GM21360 (cell line): ENCODE data around the gene RFX1.
"Not testable (repeated sequence)": the region's sequence is repeated elsewhere in the genome, so short reads cannot be mapped to it uniquely, and the experiment has no call there.

Source experiments
- ATAC-seq: cut with Tn5 transposase; IDR thresholded peaks from one replicate; pipeline ENCODE4 v1.9.1; 2021; ENCODE audit warnings: mild to moderate bottlenecking, moderate library complexity; ENCODE audit not compliant: unreplicated experiment

Gene RFX1

DNA sequence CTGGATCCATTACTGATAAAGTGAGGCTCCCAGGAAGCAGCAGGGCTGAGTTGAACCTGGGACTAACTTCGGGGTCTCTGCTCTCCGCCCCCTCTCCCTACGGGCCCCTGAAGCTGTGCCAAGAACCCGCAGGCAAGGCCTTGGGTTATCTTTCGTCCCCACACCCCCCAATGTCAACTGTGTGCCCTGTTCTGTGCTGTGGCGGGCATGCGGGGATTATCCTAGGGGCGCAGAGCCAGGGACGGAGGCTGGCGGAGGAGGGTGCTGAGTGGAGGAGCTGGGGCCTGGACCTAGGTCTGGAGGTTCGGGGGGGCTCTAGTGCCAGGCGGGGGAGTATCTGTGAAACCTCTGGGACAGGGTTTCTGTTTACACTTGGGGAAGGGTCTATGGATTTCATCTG is 26.4 kb downstream of the RFX1 start:
- ATAC-seq, result no peak

DNA sequence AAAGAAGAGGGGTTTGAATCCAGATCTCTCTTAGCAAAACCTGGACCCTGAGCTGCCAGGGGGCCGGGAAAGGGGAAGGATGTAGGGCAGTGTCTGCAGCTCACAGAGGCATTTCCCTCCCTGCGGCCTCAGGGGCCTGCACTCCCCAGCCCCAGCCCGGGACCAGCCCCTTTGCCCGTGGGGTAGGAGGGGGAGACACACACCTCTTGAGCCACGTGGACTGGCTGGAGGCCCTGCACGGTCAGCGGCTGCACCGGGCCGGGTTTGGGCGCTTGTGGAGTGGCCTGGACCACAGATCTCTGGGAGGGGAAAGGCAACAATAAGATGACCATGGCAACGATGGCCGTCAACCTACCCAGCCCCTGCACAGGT is 26.9 kb downstream of the RFX1 start:
- no peak for ATAC-seq

DNA sequence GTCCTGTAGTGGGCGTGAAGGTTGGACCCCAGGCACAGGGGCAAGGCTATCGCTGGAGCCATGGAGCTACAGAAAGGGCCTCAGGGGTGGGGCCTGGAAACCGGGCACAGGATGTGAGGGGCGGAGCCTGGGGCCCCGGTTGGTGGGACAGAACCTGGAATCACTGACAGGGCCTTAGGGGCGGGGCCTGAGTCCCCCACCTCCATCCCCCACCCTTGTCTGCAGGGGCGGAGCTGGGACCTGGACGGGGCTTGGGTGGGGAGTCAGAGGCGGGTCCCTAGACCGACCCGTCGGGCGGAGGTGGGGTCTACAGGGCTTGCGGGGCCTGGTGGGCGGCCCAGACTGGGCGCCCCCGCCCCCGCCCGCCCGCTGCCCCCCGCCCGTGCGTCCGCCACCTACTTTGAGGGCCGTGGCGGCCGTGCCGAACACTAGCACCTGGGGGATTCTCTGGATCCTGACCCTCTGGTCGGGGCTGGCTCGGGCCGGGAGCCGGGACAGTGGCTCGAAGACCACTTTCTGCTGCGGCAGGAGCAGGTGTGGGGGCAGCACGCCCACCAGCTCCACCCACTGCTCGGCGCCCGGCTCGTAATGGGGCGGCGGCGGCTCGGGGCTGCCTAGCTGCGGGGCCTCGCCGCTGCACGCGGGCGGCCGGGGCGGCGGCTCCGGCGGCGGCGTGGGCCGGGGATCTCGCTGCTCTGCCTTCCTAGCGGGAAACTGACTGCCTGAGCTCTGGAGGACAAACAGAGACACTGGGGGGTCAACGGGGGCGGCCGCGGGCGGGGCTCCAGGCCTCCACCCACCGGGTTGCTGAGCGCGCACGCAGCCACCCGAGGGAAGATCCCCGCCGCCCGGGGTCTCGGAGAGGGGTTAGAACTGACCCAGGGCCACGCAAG is 27.5 kb downstream of the RFX1 start:
- ATAC-seq, result no peak

DNA sequence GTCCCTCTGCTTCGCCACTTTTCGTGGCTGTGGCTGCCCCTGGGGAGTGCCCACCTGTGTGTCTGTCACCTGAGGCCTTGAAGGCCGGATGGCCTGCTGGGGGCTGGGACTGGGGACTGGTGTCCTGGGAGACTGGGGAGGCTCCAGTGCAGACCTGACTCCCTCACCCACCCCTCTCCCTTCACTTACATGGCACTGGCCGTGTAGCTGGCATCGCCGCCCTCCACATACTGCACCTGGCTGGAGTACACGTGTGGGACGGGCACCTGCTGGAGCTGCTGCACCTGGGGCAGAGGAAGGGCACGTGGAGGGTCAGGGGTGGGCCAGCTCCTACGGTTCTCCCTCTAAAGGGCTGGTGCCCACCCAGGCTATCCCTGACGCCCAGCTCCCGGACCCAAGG is 28.3 kb downstream of the RFX1 start:
- ATAC-seq, result no peak

DNA sequence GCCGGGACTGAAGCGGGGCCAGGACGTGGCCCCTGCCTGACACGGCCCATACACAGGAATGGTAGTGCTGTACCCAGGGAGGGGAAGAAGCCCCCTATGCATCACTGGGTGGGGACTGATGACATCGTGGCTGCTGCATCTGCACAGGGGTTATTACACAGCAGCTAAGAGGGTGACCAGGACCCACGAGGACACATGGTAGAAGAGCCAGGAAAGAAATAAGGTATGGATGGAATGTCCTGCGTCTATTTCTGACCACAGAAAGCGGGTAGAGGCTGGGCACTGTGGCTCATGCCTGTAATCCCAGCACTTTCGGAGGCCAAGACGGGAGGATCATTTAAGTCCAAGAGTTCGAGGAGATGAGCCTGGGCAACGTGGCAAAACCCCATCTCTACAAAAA is 29.7 kb downstream of the RFX1 start:
- no peak for ATAC-seq

DNA sequence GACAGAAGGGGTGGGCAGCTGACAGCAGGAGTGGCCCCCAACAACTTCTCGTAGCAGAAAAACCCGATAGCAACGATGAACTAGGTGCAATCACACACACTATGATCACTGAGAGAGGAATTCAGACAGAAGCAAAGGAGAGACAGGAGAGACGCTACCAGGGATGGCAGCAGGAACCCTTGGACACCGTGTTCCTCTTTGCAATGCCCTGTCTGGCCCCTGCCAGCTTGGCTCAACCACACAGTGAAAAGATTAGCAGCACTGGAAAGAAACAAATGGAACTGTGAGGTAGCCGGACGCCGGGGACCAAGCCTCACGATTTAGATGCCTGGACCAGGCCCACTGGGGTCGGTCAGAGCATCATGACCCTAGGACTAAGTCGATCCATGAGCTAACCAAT is 30.2 kb downstream of the RFX1 start:
- no peak for ATAC-seq

DNA sequence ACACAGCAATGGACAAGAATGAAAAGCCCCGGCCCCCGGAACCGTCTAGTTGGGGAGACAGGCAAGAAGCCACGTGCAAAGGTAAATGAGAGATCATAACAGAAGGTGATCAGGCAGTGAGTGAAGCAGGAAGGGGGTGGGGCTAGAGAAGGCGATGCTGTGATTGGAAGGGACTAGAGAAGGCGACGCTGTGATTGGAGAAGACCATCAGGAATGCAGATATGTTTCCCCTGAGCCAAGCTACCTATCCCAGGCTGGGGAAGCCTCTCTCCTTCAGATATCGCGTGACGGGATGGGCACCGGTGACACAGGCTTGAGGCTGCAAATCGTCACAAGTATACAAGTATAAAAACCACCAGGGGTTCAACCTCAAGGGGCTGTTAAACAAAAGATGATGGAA is 32.0 kb downstream of the RFX1 start:
- no peak for ATAC-seq

DNA sequence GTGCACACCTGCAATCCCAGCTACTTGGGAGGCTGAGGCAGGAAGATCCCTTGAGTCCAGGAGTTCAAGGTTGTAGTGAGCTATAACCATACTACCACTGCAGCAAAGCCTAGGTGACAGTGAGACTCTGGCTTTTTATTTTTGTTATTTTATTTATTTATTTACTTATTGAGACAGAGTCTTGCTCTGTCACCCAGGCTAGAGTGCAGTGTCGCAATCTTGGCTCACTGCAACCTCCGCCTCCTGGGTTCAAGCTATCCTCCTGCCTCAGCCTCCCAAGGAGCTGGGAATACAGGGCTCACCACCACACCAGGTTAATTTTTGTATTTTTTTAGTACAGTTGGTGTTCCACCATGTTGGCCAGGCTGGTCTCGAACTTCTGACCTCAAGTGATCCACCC is 32.6 kb downstream of the RFX1 start:
- not testable (repeated sequence) for ATAC-seq

DNA sequence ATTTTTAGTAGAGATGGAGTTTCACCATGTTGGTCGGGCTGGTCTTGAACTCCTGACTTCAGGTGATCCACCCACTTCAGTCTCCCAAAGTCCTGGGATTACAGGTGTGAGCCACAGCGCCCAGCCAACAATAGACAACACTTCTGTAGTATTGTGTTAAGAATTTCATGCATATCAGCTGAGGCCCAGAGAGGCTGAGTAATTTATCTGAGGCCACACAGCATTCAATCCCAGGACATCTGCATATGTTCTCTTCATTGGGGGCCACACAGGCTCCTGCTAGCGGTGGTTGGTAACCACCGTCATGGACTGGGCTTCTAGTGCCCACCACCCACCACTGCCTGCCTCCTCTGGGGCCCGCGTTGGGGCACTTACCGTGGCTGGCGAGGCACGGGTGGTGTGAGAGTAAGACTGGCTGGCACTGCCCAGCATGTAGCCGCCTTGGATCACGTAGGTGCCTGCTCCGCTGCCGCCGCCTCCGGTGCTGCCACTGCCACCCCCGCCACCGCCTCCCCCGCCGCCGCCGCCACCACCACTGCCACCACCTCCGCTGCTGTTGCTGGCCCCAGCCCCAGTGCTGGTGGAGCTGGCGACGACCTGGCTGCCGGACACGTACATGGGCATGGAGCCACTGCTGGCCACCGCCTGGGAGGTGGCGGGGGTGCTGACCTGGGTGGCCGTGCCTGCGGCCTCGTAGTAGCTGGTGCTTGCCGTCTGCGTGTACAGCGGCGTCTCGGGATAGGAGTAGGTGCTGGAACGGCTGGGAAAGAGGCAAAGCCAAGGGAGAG is 33.6 kb downstream of the RFX1 start:
- no peak for ATAC-seq

DNA sequence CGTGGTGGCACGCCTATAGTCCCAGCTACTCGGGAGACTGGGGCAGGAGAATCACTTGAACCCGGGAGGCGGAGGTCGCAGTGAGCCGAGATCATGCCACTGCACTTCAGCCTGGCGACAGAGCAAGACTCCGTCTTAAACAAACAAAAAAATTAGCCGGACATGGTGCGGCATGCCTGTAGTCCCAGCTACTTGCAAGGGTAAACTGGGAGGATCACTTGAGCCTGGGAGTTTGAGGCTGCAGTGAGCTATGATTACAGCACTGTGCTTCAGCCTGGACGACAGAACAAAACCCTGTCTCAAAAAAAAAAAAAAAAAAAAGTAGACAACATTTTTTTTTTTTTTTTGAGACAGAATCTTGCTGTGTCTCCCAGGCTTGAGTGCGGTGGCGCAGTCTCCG is 34.3 kb downstream of the RFX1 start:
- not testable (repeated sequence) for ATAC-seq

DNA sequence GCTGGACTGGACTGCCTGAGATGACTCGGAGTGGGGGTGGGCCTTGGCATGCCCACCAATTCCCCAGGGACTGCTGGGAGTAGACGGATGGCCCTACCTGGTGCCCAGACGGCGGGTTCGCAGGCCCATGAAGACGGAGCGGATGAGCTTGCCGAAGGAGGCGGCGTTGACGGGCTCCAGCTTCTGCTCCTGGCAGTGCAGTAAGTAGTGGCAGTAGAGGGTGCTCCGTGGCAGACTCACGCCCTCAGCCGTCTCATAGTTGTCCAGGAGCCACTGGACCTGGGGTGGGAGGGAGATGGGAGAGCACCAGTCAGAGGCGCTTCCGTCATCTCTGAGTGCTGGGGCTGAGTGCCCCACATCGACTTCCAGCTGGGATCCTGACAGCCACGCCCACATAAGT is 36.2 kb downstream of the RFX1 start:
- ATAC-seq, result no peak

DNA sequence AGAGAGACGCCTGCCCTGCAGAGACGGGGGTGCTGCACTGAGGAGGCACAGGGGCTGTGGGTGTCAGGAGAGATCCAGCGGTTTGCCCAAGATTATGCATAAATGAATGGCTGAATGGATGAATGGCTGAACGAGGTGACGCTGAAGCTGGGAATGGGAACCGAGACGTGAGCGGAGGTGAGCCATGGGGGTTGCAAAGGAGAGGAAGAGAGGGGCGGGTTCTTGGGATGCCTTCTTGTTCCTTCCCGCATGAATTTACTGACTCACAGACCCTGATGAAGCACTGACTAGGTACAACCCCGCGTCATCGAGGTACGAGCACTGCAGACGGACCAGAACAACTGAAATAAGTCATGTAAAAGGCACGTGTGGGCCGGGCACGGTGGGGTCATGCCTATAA is 37.1 kb downstream of the RFX1 start:
- ATAC-seq, result no peak

DNA sequence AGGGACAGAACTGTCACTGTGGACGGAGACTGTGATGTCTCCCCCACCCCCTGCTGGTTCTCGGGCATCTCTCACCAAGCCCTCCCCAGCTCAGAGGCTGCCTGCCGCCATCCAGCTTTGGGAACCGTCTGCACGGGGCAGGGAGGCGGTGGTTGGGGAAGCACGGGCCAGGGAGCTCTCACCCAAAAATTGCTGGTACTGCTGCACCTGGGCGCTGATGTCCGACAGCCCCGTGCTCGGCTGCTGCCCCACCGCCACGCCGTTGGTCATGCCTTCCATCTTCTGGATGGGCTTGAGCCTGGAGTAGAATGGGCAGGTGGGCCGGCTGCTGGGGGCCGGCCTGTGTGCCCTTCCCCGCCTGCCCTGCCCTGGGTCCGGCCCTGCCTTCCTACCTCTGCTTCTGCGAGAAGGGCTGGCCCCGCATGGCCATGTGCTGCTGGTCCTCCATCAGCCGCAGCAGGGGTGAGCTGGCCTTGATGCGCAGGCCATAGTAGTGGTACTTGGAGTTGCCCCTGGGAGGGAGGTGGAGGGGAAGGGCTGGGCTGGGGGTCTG is 37.7 kb downstream of the RFX1 start:
- no peak for ATAC-seq

DNA sequence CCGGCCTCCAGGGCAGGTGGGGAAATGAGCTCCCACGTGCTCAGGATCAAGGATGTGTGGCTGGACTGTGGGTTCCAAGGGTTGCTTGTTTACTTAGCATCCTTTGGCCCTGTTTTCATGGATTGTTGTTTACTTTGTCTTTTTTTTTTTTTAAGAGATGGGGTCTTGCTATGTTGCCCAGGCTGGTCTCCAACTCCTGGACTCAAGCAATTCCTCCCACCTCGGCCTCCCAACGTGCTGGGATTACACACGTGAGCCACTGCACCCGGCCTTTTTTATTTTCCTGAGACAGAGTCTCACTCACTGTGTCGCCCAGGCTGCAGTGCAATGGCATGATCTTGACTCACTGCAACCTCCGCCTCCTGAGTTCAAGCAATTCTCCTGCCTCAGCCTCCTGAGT is 38.9 kb downstream of the RFX1 start:
- not testable (repeated sequence) for ATAC-seq

DNA sequence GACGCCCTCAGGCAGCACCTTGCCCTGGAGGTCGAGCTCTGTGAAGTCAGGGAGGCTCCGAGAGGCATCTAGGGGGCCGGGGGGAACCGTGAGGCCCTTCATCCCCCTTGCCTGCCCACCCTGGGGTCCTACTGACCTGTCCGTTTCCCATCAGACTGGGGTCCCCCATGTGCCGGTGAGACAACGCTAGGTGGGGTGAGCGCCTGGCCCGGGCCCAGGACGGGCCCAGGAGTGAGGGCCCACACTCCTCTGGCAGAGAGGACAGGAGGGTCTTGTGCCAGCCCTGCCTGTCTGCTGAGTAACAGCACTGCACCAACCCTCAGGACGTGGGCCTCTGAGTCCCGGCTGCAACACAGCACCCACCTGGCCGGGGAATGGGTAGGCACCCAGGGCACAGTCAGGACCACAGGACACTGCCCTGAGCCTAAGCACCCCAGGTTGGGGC is 39.4 kb downstream of the RFX1 start:
- ATAC-seq, result no peak

DNA sequence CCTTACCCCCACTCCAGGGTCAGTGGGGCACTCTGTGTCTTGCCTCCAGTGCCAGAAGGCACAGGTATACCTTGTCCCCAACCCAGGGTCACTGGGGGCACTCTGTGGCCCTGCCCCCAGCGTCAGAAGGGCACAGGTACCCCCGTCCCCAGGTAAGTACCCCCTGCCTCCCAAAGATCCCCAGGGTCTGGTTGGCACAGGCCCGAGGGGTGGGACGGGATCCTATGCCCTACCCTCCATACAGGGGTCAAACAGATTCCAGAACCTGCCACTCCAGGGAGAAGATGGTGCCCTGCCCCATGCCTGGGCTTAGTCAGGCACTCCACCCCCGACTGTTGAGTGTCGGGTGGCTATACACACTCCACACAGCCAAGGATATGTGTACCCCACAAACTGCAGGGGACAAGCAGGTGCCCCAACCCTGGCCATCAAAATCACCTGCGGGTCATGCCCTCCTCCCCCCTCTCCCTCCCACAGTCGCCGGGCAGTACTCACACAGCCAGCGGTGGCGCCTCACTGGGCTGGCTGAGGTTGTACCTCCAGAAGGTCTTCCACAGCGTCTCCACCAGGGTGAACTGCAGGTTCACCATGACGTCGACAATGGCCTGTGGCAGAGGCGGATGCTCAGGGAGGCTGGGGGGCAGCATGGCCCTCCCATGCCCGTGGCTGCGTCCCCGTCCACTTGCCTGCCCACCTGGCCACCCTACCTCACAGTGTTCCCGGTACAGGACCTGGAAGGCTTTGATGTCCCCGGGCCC is 40.0 kb downstream of the RFX1 start:
- ATAC-seq, result no peak

DNA sequence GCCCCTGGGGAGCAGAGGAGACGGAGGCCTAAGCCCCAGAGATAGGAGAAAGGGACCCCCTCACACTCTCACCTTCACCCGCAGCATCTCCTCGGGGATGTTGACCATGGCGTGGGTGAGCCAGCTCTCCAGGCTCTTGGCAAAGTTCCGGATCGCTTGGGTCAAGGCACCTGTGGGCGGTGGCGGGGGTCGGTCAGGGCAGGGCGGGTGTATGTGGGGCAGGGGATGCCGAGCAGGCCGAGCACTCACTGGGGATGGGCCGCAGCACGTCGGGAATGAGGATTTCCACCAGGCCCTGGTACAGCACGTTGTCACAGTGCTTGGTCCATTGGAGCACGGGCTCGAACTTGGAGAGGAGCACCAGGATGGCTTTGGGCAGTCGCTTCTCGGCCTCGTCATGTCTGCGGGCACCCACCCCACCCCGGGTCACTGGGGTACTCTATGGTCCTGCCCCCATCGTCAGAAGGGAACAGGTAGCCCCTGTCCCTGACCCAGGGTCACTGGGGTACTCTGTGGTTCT is 40.7 kb downstream of the RFX1 start:
- ATAC-seq, result no peak

DNA sequence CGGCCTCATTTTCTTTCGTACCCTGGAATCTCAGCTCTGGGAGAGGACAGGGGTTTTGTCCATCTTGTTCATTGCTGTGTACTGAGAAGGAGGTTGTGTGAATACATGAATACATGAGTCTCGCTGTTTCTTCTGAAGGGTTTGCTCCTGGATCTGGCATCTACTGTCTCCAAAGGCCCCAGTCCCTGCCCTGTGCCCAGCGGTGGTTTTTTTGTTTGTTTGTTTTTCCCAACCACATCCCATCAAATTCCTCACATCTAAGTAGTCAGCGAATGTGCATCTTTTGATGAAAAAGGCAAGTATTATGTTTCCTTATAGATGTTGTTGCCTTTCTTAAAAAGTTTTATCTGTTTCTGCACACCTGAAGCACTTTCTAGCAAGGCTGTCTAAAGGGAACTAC is 41.3 kb downstream of the RFX1 start:
- ATAC-seq, result no peak

DNA sequence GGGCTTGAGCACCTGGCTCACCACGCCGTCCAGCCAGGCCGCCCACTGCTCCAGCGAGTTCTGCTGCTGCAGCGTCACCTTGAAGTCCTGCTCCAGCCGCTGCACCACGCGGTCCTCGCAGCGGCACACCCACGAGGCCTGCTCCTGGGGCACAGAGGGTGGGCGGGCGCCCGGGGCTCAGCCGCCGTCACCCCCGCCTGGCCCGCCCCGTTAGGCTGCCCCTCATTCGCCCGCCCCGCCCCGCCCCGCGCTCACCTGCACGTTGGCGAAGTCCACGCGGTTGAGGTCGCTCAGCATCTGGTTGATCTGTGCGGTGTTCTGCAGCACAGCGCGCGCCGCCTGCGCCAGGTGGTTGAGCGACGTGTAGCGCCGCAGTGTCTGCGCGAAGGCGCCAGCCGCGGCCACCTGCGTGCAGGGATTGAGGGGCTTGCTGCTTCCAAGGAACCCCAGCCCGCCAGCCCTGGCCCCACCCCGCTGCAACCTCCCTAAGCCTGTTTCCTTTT is 42.5 kb downstream of the RFX1 start:
- ATAC-seq, result no peak

DNA sequence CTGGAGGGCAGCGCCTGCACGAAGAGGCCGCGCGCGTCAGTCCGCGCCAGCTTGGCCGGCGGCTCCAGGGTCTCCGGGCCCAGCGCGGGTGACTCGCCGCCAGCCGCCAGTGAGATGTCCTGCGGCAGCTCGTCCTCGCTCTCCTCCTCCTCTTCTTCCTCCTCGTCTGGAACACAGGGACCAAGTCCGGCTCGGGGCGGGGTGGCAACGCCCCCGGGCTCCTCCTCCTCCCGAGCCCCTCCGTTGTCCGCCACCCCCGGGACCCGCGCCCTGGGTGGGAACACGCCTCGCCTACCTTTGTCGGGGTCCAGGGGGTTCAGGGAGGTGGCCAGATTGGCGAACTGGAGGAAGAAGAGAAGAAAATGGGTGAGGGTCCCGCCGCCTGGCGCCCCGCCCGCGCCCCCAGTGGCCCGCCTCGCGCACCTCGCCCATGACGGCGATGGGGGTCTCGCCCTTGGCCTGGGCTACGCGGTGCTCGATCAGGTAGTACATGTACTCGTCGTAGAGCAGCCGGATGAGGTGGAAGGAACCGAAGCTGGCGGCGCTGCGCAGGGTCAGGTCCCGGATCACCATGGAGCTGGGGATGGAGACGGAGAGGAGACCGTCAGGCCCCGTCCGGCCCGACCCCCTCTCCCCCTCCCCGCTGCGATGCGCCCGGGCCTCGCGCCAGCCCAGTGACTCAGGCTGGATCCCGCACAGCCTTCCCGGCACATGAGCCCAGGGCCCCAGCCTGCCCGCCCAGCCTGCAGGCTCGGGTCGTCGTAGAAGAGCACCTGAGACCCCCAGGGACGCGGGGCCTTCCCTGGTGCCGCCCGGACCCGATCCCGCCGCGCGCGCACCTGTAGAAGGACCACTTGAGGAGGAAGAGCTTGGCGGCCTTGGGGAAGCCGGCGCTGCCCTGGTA is 43.2 kb downstream of the RFX1 start:
- ATAC-seq, result no peak
